SK-N-MC (cell line): ENCODE measurements around the gene SIL1.

Experiments used
- EZH2 ChIP-seq: fragments of 200-600 bp; sonication (generic); IDR thresholded peaks from one replicate; pipeline ENCODE4 v1.6.1; 2017; ENCODE audit warnings: antibody characterized with exemption
- POLR2AphosphoS5 ChIP-seq: IDR thresholded peaks from 2 replicates; pipeline ENCODE4 v1.6.1; 2012; ENCODE audit warnings: mild to moderate bottlenecking, low read depth, low read length, borderline replicate concordance

GRCh38 chr5:138942861-138943260 lies 255.3 kb downstream of the SIL1 start:
- TF ChIP-seq POLR2AphosphoS5, result no peak
- TF ChIP-seq EZH2, result no peak
